ENCODE results near the gene IGFL1.
"Not testable (repeated sequence)": the region's sequence is repeated elsewhere in the genome, so short reads cannot be mapped to it uniquely, and the experiment has no call there.

Gene IGFL1

DNA sequence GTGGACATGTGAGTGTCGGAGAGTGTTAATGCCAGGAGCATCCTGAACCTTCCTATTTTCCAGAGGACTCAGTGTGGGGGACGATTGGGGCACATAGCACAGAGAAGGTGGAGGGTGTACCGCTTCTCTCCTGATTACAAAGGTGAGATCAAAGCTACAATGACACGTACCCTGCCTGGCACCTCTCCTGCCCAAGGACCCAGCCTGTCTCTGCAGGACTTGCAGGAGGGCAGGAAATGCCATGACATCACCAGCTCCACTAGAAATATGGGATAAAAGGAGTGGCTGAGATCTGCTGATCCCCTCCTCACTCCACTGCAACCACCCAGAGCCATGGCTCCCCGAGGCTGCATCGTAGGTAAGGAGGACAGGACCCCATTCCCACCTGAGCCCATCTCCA is at the start of gene IGFL1:
TSS of gene IGFL1 (plus strand) at position 301 of the 400 bp plus-strand sequence. CDS start at position 334, 33 bp downstream.
- DNase-seq = no peak

DNA sequence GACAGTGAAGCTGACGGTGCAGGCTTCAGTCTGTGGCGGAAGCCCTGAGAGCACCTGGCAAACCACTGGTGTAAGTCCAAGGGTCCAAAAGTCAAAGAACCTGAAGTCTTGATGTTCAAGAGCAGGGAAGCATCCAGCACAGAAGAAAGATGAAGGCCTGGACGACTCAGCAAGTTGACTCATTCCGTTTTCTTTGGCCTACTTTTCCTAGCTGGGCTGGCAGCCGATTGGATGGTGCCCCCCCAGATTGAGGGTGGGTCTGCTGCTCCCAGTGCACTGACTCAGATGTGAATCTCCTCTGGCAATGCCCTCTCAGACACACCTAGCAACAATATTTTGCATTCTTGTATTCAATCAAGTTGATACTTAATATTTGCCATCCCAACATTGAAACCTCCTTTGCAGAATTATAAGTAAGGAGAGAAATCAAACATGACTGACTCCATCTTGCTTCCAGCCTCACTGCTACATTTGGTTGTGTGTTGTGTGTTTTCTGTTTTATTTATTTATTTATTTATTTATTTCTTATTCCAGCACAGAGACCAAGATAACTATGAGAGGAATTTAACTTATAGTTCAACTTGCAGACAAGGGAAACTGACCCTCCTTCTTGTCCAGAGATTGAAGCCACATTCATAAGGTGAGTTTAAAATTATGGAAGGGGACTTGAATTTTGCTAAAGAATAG is 48.7 kb upstream of the IGFL1 start:
- DNase-seq = no peak

DNA sequence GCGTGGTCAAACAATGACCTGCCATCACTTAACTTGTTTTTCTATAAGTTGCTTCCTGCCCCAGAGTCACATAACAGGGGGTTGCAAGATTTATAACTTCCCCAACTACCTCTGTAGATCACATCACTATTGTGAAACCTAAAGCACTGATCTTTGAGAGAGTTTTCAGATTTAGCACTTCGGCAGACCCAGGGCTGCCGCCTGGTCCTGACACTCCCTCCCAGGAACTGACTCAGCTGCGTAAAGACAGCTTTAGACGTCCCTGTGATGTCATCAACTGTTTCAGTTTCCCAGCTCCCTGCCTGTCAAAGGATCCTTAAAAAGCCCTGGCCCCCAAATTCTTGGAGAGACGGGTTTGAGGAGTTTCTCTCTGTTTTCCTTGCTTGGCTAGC is 48.2 kb upstream of the IGFL1 start:
- DNase-seq = no peak

DNA sequence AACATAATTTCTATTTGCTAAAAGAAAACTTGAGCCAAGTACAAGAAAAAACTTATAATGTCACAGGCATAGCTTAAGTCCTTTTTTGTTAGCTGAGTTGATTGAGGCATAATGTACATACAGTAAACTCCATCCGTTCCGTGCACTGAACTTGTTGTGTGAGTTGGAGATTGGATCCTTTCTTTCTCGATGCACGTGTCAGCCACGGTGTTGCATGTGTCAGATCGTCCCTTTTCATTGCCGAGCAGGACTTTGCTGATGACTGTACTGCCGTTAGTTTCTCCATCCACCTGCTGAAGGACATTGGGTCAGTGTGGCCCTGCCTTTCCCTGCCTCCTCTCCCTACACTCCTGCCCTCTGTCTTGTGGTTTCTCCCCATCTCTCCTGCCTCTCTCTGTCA is 47.1 kb upstream of the IGFL1 start:
- no peak for DNase-seq

DNA sequence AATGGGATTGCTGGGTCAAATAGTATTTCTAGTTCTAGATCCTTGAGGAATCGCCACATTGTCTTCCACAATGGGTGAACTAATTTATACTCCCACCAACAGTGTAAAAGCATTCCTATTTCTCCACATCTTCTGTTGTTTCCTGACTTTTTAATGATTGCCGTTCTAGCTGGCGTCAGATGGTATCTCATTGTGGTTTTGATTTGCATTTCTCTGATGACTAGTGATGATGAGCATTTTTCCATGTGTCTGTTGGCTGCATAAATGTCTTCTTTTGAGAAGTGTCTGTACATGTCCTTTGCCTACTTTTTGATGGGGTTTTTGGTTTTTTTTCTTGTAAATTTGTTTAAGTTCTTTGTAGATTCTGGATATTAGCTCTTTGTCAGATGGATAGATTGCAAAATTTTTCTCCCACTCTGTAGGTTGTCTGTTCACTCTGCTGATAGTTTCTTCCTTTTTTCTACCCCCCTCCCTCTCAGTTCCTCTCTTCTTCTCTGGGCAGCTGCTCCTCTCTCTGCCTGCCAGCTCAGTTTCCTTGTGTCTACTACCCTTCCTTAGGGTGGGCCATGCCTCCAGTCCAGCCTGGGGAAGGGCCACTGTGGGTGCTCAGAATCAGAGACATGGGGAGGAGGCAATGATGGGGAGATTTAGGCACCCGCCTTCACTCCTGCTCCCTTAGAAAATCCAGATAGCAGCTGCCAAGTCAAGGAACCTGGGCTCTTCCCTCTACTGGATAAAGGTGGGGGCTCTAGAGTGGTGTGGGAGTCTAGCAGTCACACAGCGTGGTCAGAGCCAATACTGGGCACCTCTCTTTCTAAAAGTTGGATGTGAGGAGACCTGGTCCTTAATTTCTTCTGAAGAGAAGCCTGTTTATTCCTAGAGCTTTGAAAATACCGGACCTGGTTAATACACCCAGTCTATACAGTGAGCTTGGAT is 44.5 kb upstream of the IGFL1 start:
- DNase-seq = not testable (repeated sequence)

DNA sequence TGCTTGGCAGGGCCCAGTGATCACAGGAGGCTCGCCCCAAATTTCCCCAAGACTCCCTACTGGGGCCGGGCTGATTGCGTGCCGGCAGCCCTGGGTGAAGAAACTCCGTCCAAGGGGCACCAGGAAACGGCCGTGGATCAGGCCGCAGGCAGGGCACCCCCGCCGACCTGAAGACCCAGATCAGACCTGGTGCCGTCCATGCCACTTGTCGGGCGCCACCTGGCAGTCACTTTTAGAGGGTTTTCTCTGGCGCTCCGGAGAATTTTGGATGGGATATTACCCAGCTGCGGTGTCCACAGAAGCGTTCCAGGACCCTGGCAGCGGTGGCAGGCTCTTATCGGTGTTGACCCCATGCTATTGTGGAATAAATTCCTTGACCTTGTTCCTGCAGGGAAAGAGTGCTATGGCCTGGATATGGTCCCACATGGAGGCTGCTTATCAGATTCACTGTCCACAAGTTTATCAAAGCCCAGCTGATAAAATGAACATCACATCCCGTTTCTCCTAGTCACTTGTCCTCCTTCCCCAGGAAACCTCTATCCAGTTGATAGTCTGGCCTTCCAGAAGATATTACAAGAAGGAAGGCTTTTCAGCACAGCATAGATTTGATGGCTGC is 43.3 kb upstream of the IGFL1 start:
- DNase-seq = no peak

DNA sequence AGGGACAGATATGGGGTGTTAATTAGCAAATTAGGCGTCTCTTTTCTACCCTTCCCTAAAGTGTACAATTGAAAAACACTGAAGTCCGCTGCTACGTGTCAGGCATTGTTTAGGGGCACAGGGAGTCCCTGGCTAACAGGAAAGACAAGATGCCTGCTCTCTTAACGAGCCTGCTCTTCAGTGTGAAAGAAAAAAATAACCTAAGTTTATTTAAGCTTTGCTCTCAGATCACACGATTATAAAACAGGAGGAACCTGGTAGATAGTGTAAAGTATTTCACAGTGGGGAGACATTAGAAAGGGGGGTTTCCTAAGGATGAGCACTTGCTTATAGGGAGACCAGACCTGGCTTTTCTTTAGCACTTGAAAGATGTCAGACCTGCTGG is 42.8 kb upstream of the IGFL1 start:
- DNase-seq = no peak

DNA sequence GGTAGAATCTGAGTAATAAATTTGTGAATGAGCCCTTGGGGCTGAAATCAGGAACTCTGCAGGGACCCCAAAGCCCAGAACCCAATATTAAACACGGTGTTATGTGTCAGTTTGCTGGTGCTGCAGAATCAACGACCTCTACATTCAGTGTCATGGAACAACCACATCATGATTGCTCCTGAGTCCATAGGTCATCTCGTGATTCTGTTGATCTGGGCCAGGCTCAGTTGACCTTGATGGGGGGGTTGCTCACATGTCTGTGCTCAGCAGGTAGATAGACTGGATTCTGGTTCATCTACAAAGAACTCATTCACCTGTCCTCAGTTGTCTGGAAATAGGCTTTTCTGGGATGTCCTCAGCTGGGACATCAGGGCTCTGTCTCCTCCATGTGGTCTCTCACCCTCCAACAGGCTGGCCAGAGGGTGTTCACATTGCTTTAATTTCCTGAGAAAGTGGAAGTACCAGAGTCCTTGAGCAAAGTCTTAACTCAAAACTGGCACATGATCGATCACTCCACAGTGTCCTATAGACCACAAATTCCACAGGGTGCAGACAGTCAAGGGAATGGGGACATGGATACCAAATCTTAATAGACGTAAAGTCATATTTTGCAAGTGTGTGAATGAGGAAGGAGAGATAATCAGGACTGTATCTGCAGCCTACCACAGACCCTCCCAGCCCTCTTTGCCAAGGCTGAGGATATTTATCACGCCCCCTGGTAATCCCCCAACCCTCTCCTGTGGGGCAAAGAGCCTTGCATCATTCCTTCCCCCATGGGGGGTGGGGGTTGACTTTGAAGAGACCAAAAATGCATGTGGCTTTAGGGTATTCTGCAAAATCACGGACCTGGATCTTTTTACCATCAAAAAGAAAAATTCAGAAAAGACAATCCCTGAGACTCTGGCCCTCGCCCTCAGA is 39.3 kb upstream of the IGFL1 start:
- DNase-seq = no peak

DNA sequence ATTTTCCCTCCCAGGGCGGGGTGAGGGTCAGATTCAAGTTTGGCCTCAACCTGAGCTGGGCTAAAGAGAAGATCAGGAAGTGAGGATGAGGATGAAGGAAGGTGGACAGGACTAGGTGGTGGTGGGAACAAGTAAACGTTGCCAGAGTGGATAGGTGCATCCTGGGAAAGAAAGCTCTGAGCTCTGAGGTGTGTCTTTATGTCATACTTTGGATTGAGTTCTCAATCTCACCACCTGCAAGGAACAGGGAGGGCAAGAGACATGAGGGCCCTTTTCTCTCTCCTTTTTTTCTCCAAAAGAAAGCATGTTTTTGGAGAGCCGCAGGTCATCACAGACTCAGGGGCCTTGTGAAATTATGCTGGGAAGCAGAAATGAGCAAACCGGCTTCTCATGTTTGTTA is 38.2 kb upstream of the IGFL1 start:
- no peak for DNase-seq

DNA sequence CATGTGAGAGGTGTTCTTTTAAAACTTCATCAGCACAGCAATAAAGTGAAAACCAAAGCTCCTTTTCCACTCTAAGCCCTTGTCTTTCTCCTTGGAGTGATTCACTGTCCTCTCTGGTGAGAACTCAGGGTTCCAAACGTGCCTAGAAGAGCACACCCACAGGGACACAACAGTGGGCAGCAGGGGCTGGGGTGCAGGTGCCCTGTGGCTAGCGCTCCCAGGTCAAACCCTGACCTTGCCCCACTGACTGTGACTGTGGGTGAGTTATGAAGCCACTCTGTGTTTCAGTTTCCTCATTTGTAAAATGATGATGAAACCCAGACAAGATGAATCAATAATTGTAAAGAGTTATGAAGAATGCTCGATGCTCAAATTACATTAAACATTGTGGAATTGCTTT is 37.6 kb upstream of the IGFL1 start:
- no peak for DNase-seq

DNA sequence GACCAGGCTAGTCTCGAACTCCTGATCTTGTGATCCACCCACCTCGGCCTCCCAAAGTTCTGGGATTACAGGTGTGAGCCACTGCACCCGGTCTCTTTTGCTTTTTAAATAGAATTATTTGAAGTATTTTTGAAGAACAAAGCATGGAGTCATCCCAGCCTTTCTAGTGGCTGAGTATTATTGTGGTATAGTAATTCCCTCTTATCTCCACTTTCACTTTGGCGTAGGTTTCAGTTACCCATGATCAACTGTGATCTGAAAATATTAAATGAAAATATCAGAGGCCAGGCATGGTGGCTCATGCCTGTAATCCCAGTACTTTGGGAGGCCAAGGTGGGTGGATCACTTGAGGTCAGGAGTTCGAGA is 36.9 kb upstream of the IGFL1 start:
- not testable (repeated sequence) for DNase-seq

DNA sequence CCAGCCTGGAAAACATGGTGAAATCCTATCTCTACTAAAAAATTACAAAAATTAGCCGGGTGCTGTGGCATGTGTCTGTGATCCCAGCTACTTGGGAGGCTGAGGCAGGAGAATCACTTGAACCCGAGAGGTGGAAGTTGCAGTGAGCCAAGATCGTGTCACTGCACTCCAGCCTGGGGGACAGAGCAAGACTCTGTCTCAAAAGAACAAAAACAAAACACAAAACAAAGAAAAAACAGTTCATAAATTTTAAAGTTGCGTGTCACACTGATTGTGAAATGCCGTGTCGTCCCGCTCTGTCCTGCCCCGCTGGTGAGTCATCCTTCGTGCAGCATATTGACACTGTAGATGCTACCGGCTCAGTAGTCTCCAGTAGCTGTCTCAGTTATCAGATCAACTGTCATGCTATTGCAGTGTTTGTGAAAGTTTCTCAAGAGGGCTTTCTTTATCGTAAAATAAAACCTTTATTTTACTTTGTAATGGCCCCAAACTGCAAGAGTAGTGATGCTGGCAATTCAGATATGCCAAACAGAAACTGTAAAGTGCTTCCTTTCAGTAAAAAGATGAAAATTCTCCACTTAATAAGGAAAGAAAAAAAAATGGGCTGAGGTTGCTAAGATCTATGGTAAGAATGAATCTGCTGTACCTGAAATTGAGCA is 36.4 kb upstream of the IGFL1 start:
- DNase-seq = no peak

DNA sequence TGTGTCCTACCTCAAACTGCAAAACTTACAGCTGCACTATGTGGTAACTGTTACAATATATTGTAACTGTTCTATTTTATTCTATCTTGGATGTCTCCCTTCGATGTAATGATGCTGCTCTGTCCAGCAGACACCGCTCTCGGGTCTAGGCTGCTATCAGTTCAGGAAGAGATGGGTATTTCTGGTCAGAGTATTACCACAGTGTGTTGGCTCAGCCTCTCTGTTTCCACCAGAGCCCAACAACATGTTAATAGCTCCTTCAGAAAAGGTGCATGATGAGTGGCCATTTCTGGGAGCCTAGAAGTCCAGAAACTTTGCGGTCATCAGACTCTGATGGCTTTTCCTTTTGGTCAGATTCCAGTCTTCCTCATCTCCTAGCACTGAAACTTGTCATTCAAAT is 35.9 kb upstream of the IGFL1 start:
- DNase-seq = no peak

DNA sequence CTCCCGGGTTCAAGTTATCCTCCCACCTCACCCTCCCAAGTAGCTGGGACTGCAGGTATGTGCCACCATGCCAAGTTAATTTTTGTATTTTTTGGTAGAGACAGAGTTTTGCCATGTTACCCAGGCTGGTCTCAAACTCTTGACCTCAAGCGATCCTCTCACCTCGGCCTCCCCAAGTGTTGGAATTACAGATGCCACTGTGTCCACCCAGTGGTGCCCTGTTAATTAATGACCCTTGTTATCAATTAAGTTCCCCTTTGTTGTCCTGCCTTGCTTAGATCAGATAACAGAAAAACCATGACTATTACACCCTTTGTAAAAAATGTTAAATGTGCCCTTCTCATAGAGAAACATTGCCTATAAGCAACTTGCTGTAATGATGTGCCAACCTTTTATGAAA is 34.4 kb upstream of the IGFL1 start:
- no peak for DNase-seq

DNA sequence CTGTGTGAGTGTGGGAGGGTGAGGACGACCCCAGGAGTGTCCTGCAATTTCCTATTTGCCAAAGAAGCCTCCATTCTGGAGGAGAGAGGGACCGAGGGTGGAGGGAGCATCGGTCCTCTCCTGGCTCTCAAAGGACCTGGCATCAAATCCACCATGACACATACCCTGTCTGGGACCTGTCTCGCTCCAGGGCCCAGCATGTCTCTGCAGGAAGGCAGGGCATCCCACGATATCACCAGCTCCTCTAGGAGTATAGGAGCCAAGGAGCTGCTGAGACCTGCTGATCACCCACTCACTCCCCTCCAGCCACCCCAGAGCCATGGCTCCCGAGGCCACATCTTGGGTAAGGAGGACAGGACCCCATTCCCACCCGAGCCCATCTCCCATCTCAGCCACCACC is 33.6 kb upstream of the IGFL1 start:
- not testable (repeated sequence) for DNase-seq

DNA sequence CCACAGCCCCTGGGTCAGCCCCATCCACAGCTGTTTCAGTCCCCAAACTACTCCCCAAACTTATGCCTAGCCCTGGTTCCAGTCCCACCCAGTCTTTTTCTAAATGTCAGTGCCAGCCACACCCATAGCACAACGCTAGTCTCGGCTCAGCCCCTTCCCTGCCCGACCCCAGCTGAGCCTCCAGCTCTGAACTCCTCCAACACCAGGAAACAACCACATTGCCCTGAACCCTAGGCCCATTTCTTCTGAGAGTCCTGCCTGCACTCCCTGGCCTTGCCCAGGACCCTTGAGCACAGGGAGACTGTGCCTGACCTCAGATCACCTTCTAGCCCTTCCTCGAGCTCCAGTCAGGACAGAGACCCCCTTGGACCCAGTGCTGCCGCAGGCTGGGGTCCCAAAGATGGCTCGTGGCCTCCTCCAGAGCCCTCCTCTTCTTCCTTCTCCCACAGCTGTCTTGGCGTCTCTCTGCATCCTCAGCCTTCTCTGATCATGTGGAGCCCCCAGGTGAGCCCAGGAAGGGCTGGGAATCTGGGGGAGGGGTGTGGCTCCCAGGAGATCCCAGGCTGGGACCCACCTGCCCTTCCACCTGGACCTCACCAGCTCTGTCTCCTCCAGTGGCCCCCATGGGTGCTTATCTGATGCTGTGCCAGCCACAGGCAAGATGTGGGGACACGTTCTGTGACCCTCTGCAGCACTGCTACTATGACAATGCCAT is 33.0 kb upstream of the IGFL1 start:
- DNase-seq = no peak

DNA sequence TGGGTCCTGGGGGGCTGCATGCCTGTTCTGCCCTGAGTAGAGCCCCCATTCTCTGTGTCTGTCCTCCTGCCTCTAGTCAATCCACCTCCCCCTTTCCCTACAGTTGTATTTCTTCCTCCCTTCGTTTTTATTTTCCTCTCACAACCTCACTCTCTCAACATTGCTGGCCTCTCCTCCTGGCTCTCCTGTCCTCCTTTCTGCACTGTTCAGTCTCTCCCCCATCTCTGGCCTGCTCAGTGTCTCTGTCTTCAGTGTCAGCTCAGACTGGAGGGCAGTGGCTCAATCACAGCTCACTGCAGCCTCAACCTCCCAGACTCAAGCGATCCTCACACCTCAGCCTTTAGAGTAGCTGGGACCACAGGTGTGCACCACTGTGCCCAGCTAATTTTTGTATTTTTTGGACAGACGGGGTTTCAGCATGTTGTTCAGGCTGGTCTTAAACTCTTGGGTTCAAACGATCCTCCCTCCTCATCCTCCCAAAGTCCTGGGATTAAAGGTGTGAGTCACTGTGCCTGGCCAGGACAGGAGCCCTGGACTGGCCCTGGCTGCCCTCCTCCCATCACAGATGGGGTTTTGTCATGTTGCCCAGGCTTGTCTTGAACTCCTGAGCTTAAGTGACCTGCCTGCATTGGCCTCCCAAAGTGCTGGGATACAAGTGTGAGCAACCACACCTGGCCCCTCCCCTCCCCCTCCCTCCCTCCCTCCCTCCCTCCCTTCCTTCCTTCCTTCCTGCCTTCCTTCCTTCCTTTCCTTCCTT is 32.0 kb upstream of the IGFL1 start:
- no peak for DNase-seq

DNA sequence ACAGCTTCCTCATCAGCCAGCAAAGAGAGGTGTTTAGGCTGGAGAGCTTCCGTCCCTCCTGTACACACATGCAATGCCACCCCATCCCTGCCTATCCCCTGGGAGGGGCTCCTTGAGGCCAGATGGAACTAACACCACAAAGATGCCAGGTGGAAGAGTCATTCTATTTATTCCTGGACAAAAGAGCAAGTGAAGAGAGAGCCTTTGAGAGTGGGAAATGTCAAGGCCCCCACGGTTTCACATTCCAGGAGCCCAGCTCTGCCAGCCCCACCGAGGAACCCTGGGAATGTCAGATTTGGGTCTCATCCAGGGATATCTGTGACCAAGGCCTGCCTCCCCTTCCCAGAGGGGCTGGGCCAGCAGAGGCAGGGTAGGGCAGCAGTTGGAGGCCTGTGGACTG is 30.8 kb upstream of the IGFL1 start:
- DNase-seq = no peak

DNA sequence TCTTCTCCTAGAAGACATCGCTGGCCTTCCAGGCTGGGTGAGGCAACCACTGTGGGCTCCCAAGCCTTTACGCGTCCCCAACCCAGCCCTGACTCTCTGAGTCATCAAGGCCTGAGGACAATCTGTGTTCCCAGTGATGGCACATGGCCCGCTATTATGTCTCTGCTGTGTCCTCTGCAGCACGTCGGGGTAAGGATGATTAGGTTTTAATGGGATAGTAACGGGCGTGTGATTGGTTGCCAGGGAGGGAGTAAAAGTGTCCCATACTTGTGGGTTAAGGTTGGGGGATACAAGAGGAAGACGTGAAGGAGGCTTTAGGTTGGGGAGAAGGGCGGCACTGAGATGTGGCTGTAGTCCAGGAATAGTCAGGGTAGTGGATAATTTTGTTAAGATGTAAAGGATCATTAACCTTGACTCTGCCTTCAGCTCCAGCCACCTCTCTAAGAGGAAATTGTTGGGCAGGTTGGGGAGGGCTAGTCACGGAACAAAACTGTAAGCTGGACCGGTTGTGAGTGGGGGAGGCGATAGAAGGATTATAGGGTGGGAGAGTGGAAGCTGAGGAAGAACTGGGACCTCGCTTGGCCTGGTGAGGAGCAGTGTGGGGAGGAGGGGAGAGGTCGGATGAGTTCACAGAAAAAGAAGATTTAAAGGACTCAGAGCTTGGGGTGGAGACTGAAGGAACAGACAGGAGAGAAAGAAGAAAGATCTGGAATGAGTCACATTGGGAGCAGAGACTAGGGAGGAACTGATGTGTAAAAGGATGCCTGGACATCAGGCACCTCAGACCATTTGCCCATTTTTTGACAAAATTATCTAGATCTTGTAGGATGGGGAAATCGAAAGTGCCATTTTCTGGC is 27.9 kb upstream of the IGFL1 start:
- DNase-seq = no peak

DNA sequence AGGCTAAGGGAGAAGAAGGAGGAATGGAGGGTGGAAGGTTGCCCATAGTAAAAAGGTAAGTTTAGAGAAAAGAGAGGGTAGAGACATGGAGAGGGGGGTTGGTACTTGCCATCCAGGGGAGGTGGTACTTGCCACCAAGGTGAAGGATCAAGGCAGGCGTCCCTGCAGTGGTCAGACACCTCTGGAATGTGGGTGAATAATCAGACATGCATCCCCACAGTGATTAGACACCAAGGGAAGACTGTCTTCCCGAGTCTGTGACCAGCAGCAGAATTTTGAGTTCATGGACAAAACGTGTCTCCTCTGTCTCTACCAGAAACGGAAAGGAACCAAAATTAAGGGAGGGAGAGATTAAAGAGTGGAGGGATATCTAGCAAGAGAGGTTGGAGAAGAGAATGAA is 27.1 kb upstream of the IGFL1 start:
- DNase-seq = no peak
